GM19463 (cell line): ENCODE results near the gene ZNF185.

Experiments used
- ATAC-seq: cut with Tn5 transposase; IDR thresholded peaks from one replicate; pipeline ENCODE4 v1.9.1; 2021; ENCODE audit warnings: mild to moderate bottlenecking, moderate library complexity; ENCODE audit not compliant: unreplicated experiment

Gene ZNF185

DNA sequence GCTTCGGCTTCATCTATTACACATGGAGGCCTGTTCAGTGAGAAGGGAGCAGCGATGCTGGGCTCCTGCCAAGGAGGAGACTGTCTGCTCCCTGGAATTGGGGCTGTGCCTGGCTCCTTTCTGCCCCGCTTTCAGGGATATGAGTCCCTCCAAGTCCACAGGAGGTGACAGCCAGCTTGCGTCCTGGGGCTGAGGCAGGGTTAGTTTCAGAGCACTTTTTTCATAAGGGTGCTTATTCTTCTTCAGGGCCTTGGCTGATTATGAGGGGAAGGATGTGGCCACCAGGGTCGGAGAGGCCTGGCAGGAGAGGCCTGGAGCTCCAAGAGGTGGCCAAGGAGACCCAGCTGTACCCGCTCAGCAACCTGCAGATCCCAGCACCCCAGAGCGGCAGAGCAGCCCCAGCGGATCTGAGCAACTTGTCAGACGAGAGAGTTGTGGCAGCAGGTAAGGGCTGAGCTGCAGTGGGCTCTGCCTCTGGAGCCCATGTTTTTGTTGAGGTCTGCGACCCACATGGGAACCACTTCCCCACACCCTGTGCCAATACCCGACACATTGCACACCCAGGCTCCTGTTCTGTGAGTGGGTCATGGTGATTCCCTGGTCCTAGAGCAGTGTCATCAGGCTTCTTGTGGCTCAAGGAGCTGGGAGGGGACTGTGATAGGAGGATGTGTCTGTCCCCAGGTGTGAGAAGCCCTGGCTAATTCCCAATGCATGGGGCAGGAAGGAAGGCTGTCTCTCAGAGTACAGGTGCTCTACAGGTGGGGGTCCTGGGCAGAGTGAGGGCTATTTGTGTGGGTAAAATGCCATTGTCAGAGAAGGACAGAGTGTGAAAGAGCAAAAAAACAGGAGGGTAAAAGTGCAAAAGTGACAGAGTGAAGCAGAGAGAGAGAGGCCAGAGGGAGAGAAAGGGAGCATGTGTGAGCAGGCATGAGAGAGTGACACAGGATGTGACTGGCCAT lies 47.4 kb downstream of the ZNF185 start:
- ATAC-seq = no peak

DNA sequence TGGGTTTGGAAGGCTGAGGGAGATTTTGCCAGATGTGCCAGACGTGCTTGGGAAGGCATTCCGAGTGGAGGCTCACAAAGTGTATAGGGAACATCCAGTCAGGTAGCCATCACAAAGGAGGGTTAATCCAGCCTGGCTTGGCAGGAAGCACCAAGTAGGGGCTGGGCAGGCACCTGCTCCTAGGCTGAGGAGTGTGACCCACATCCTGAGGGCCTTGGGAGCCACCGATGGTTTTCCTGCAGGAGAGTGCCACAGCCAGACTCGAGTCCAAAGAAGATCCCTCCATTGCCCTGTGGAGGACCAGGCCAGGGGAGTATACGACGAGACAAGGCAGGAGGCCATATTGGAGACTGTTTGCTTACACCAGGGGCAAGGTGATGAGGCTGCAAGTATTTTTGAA lies 48.8 kb downstream of the ZNF185 start:
- ATAC-seq = no peak
